ENCODE measurements around the gene TRIM44.
"Not testable (repeated sequence)": the region's sequence is repeated elsewhere in the genome, so short reads cannot be mapped to it uniquely, and the experiment has no call there.

The TRIM44 gene

DNA sequence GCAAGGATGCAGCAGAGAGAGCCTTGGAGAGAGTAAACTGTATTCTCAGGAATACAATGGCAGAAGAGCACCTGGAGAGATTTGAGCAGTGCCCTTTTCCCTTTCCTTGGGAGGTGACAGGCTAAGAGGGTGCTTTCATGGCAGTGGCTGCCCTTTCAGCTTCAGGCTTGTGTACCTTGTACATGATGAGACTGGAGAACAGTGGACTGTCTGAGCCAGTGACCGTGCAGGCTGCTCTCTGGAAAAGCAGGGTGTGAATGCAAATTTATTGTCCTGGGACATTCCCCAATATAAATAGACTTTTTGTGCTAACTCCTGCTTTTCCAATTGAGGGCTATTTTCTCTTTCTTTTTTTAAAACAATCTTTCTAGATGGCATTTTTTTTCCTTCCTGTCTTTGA is 99.3 kb downstream of the TRIM44 start:
- DNase-seq, result no peak

DNA sequence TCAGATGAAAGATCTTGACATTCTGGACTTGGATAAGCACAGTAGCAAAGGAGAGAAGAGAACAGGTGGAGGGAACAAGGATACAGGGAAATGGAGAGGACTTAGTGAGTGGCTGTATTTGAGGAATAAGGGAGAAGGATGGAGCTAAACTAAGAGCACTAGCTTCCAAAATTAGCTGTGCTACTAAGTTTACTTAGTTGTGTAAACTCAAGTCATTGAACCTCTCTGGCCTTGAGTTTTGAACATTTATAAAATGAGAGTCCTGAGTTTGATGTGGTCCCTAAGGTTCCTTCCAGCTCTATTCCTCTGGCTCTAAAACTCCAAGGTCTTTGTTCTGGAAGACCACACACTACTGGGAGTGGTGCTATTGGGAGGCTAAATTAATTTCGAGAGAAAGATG is 100.7 kb downstream of the TRIM44 start:
- no peak for DNase-seq

GRCh38 chr11:35763765-35764164 is 101.2 kb downstream of the TRIM44 start:
- DNase-seq, result no peak

DNA sequence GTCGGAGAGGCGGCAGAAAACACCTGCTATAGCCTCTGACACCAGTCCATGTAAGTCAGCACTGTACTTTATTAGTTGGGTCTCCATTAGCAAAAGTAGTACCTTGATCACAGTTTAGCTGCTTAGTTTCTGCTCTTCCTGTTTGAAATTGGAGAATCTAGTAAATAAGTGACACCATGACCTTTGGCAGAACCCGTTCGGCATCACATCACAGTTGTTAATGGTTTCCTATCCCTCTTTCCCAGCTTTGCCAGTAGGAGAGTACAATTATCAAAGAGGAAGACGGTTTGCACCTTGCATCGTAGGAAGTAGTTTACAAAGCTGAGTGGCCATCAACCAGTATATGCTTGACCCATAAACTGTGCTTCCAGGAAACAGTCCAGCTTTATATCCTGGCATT is 101.8 kb downstream of the TRIM44 start:
- DNase-seq, result no peak

- DNase-seq, result no peak
Observed at GRCh38 chr11:35765211-35765610, 102.6 kb downstream of the TRIM44 start.

DNA sequence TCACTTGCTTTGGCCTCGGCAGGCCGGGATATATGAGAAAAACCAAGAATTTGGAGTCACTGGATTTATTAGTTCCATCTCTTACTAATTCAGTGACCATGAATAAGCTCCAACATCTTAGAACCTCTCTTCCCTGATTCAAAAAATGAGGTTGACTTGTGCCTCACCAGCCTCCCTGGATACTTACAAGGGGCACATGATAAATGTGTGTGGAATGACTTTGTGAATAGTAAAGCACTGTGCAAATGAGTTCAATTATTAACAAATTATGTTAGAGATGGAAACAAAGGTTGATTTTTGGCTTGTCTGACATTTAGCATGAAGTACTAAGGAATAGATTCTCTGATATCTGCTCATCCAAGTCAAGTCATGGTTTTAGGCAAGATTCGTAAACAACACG is 104.1 kb downstream of the TRIM44 start:
- no peak for DNase-seq

- not testable (repeated sequence) for DNase-seq
Observed at GRCh38 chr11:35770425-35770824, 107.8 kb downstream of the TRIM44 start.

DNA sequence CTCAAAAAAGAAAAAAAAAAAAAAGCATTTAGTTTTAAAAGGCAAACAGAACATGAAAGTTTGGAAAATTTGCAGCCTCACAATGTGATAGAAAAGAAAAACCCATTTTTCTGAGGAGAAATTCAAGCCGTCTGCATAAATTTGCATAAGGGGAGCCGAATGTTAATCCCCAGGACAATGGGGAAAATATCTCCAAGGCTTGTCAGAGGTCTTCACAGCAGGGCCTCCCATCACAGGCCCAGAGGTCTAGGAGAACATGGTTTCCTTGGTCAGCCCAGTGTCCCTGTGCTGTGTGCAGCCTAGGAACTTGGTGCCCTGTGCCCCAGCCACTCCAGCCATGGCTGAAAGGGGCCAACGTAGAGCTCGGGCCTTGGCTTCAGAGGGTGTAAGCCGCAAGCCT is 109.1 kb downstream of the TRIM44 start:
- DNase-seq, result no peak

GRCh38 chr11:35777241-35777640 is 114.7 kb downstream of the TRIM44 start:
- DNase-seq, result not testable (repeated sequence)

GRCh38 chr11:35778943-35779342 is 116.4 kb downstream of the TRIM44 start:
- DNase-seq, result not testable (repeated sequence)

DNA sequence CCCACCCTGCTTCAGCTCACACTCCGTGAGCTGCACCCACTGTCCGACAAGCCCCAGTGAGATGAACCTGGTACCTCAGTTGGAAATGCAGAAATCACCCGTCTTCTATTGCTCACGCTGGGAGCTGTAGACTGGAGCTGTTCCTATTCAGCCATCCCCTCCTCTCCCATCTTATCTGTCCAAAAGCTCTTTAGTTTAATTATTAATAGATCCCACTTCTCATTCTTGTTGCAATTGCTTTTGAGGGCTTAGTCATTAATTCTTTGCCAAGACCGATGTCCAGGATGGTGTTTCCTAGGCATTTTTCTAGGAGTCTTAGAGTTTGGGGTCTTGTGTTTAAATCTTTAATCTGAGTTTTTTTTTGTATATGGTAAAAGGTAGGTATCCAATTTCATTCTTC is 116.8 kb downstream of the TRIM44 start:
- no peak for DNase-seq

DNA sequence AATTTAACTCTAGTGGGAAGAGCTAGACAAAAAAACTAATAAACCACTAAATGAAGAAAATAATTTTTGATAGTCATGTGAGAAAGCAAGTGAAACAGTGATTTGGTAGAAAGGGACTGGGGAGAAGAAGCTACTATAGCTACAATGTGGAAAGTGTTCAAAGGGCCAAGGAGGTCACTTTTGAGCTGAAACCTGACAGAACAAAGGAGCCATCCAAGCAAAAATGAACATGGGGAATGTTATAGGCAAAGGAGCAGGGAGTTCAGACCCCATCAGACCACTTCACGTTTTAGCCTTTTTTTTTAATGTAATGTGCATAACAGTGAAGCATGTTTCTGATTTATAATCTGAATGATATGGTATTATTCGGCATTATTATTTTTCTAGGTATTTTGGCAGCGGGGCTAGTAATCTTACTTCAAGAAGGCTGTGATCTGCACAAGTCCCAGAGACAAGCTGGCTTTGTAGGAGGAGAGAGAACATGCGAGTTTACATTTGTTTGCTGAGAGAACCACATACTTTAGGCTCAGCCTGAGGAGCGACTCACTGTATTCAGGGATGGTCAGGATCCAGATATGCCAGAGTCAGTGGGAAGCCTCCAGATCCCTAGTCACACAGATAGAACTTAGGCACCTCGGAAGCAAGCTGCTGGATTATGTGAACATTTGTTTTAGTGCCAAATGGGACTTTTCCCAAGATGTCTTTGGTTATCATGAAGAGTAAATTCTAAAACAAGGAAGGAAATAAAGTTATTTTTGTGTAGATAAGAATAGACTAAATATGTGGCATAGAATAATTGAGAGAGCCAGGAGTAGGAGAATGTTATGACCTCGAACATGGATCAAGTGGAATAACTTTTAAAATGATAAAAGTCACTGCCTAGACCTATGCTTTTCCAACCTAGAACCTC is 118.6 kb downstream of the TRIM44 start:
- DNase-seq, result peak; percentile 50

GRCh38 chr11:35781861-35782470 is 119.4 kb downstream of the TRIM44 start:
- no peak for DNase-seq

DNA sequence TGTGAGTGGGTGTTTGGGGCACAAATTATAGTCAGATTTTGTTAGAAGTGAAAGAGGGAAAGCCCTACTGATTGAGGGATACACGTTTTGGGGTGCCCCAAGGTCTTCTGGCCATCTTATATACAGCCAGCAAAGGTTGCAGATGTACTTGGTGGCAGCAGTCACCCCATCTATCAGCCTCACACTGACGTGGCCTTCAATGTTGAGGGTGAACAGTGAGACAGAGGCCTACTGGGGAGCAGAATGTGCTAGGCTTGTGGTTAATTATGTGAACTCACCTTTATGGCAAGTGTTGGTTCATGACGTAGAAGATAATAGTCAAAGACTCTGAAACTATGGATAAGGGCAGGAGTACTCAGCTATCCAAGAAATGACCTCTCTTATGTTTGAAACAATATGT is 121.2 kb downstream of the TRIM44 start:
- DNase-seq, result no peak

DNA sequence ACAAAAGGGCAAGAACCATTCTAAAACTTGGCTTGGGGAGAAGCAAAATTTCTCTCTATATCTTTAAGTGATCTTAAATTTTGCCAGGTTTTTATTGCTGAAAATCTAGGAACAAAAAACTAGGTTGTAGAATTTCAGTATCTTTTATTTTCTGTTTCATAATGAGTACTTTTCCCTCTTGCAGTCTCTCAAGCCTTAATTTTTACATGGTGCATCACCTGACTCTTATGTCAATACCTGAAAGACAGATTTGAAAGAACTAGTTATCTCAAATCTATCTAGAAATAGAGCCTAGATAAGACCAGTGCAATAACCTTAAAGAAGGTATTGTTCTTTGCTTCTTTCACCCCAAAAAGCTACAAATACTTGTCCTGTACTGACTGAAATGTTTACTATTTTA is 122.1 kb downstream of the TRIM44 start:
- no peak for DNase-seq

- DNase-seq, result no peak
Observed at GRCh38 chr11:35785287-35786167, 123.0 kb downstream of the TRIM44 start.

GRCh38 chr11:35786188-35786587 is 123.6 kb downstream of the TRIM44 start:
- DNase-seq, result no peak

- peak; percentile 78 for DNase-seq
Observed at GRCh38 chr11:35787013-35787504, 124.5 kb downstream of the TRIM44 start.

DNA sequence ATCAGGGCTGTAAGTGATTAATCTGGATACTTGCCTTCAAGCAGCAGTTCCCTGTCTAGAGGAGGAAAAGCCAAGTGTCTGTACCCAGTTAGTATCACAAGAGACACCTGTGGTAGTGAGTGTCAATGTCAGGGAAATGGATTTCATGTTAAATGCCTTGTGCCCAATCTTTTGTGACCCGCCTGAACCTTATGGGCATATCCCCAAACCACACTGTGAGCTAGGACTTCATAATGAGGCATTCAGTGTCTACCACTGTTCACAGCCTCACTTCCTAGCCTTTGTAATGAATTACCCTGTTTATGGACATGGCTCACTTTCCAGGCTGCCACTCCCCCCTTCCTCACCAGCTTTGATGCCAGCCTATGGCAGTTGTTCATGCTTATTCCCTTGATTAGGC is 125.1 kb downstream of the TRIM44 start:
- no peak for DNase-seq

- DNase-seq, result peak; percentile 47
Observed at GRCh38 chr11:35791088-35791958, 128.7 kb downstream of the TRIM44 start.

DNA sequence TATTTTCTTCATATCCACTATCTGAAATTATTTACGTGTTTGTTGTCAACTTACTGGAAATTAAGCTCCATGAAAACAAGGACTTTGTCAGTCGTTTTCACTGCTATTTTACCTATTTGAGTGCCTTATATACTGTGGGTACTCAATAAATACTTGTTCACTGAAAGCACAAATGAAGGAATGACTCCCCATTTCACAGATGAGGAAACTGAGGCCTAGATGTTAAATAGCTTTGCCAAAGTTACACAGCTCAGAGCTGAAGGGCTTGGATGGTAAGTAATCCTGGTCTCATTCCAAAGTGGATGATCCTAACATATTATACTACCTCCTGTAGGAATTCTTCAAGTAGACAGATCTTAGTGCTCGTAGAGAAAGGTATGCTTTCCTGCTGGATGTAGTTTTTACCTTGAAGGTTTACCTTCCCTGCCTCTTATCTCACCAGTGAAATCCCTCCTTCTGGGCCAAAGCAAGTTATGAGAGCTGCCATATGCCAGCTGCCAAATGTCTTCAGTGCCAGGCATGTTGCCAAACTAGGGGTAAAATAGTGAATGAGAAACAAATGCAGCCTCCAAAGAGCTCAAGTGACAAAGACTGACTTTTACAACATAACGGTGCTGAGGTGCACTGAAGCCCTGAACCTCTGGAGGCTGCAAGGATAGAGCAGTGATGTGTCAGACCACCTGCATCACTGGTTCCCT is 129.7 kb downstream of the TRIM44 start:
- DNase-seq, result no peak

- no peak for DNase-seq
Observed at GRCh38 chr11:35792846-35793192, 130.2 kb downstream of the TRIM44 start.
